Endothelial cell of umbilical vein (primary cell): Measurements from ENCODE around the gene PKP4. TPM values are rescaled to one million over a fixed set of nuclear protein-coding genes. Genes with fewer than 3 reads are reported as not detected.

ENCODE experiments used
- BruUV-seq: library from RNA; stranded (reverse); fragments of 400-500 nt; replicated peaks from 2 replicates; lab custom pipeline; 2021; lab: Mats Ljungman, UMichigan
- CTCF ChIA-PET: fragments of 300-600, 350-600 bp; sonication (Branson Sonifier 250); formaldehyde crosslinking; loops from one replicate; lab custom pipeline; 2021; ENCODE audit warnings: antibody characterized with exemption, inconsistent platforms; lab: Charles Lee
- POLR2A ChIA-PET: fragments of 300-600, 350-600 bp; sonication (Branson Sonifier 250); formaldehyde crosslinking; loops from one replicate; lab custom pipeline; 2021; ENCODE audit warnings: antibody characterized with exemption, inconsistent platforms; lab: Charles Lee
- DNase-seq: peaks from one replicate; pipeline ENCODE4 v3.0.0-alpha.2; 2011; ENCODE audit warnings: low read depth, low spot score
- FAIRE-seq: peaks from 2 replicates; lab custom pipeline; 2011; peaks lifted over from hg19 to GRCh38; lab: Jason Lieb, UNC
- H2AFZ ChIP-seq: 2 replicates; pipeline ENCODE4 v1.6.0; 2012; ENCODE audit warnings: low read depth, low read length, control low read depth, inconsistent platforms
- H3K27ac ChIP-seq: 2 replicates; pipeline ENCODE4 v1.5.1; 2011; ENCODE audit warnings: low read depth, mild to moderate bottlenecking, control low read depth, low read length, moderate library complexity; ENCODE audit not compliant: insufficient read depth
- H3K27me3 ChIP-seq, 2 experiments: 2 replicates each; pipeline versions ENCODE4 v1.6.0 to v1.6.1; 2011; ENCODE audit warnings: low read length in 2 of 2, mixed read lengths in 1 of 2; ENCODE audit not compliant: control insufficient read depth in 2 of 2, insufficient read depth in 2 of 2
- H3K36me3 ChIP-seq, 2 experiments: 2 replicates in 1 of 2; 3 replicates in 1 of 2; pipeline ENCODE4 v1.5.1; 2011; ENCODE audit warnings: low read length in 2 of 2, mild to moderate bottlenecking in 1 of 2, moderate library complexity in 1 of 2; ENCODE audit not compliant: control insufficient read depth in 2 of 2, insufficient read depth in 2 of 2; ENCODE audit errors: extremely low read depth in 1 of 2
- H3K4me1 ChIP-seq: 3 replicates; pipeline ENCODE4 v1.5.1; 2011; ENCODE audit warnings: mild to moderate bottlenecking, low read length; ENCODE audit not compliant: control insufficient read depth, insufficient read depth; ENCODE audit errors: extremely low read depth
- H3K4me2 ChIP-seq: 2 replicates; pipeline ENCODE4 v1.6.1; 2011; ENCODE audit warnings: low read length, control low read depth, mixed read lengths; ENCODE audit not compliant: insufficient read depth
- H3K4me3 ChIP-seq, 3 experiments: fragments of 200-600 bp in 1 of 3; sonication (generic), shearing (Covaris generic) in 1 of 3; replicated peaks in 1 of 3; 2 replicates each; pipeline ENCODE4 v1.5.1; 2011 to 2016; ENCODE audit warnings: control low read depth in 3 of 3, low read length in 3 of 3, mild to moderate bottlenecking in 2 of 3, inconsistent platforms in 1 of 3, low read depth in 1 of 3, moderate library complexity in 1 of 3; ENCODE audit not compliant: insufficient read depth in 1 of 3
- H3K79me2 ChIP-seq: 2 replicates; pipeline ENCODE4 v1.6.0; 2012; ENCODE audit warnings: low read length, inconsistent platforms; ENCODE audit not compliant: control insufficient read depth, insufficient read depth
- H3K9ac ChIP-seq: replicated peaks from 2 replicates; pipeline ENCODE3; 2011; ENCODE audit warnings: low read length, control low read depth; ENCODE audit not compliant: insufficient read depth; ENCODE audit errors: extremely low read depth
- H3K9me1 ChIP-seq: replicated peaks from 3 replicates; pipeline ENCODE4 v1.6.0; 2011; ENCODE audit warnings: mild to moderate bottlenecking, low read length; ENCODE audit not compliant: control insufficient read depth, insufficient read depth; ENCODE audit errors: extremely low read depth
- H3K9me3 ChIP-seq: replicated peaks from 2 replicates; pipeline ENCODE4 v1.5.1; 2012; ENCODE audit warnings: low read length, inconsistent platforms; ENCODE audit not compliant: control insufficient read depth, insufficient read depth
- H4K20me1 ChIP-seq: replicated peaks from 2 replicates; pipeline ENCODE3; 2011; ENCODE audit warnings: mild to moderate bottlenecking, low read length; ENCODE audit not compliant: control insufficient read depth, insufficient read depth; ENCODE audit errors: extremely low read depth
- FOS ChIP-seq: IDR thresholded peaks from 2 replicates; pipeline ENCODE4 v1.6.1; 2011; ENCODE audit warnings: mild to moderate bottlenecking, low read length, moderate library complexity, borderline replicate concordance; ENCODE audit not compliant: insufficient read depth
- GATA2 ChIP-seq: IDR thresholded peaks from 2 replicates; pipeline ENCODE4 v1.7.0; 2011; ENCODE audit warnings: low read depth, mild to moderate bottlenecking, moderate library complexity, mixed read lengths, low read length; ENCODE audit not compliant: insufficient read length, insufficient read depth
- JUN ChIP-seq: IDR thresholded peaks from 2 replicates; pipeline ENCODE4 v1.6.1; 2011; ENCODE audit warnings: borderline replicate concordance, low read depth; ENCODE audit not compliant: insufficient read length, insufficient read depth
- MYC ChIP-seq: IDR thresholded peaks from one replicate; pipeline ENCODE4 v1.6.1; 2011; ENCODE audit warnings: mild to moderate bottlenecking, low read depth, low read length
- POLR2AphosphoS5 ChIP-seq: IDR thresholded peaks from 2 replicates; pipeline ENCODE4 v1.6.1; 2012; ENCODE audit warnings: low read depth, mild to moderate bottlenecking, control low read depth, low read length, moderate library complexity; ENCODE audit not compliant: insufficient read depth
- dilution Hi-C: fragments of 300-500 bp; cut with MboI; formaldehyde crosslinking; loops from one replicate; pipeline ENCODE4 v1.15.0; 2019; ENCODE audit warnings: low sequenced_read_pairs; ENCODE audit not compliant: extremely low pct_ligation_motif_present
- intact Hi-C: fragments of 100-400 bp; cut with micrococcal nuclease; formaldehyde crosslinking; loops from one replicate; pipeline ENCODE4 v1.10.0; 2022
- polyA plus RNA-seq, 4 experiments: library from polyadenylated mRNA; depleted of rRNA in 3 of 4; stranded (reverse) in 3 of 4; unstranded in 1 of 4; fragments of >200 nt; gene quantifications; 2 replicates each; pipeline versions ENCODE4 v1.2.1 to v1.2.3, GENCODE V29; 2011 to 2012; ENCODE audit warnings: missing spikeins in 1 of 4
- total RNA-seq: library from RNA; stranded (reverse); gene quantifications from 2 replicates; pipeline ENCODE4 v1.2.3, GENCODE V29; 2021
- TF ChIP-seq, protein P1 (sequence below), 2 donors: IDR thresholded peaks; 1 replicate in 1 of 2; 2 replicates in 1 of 2; pipeline ENCODE4 v1.5.1; 2011; ENCODE audit warnings: low read length in 2 of 2, mild to moderate bottlenecking in 2 of 2, moderate library complexity in 2 of 2, control low read depth in 1 of 2, inconsistent platforms in 1 of 2, low read depth in 1 of 2; ENCODE audit not compliant: insufficient read depth in 1 of 2; ENCODE audit errors: extremely low read depth in 1 of 2

PKP4 gene
- total and polyA plus RNA-seq, 2 donors (not counting 3 experiments of a cell fraction or from before 2014, with no cell fraction given): 35.4 to 68.5 TPM

DNA sequence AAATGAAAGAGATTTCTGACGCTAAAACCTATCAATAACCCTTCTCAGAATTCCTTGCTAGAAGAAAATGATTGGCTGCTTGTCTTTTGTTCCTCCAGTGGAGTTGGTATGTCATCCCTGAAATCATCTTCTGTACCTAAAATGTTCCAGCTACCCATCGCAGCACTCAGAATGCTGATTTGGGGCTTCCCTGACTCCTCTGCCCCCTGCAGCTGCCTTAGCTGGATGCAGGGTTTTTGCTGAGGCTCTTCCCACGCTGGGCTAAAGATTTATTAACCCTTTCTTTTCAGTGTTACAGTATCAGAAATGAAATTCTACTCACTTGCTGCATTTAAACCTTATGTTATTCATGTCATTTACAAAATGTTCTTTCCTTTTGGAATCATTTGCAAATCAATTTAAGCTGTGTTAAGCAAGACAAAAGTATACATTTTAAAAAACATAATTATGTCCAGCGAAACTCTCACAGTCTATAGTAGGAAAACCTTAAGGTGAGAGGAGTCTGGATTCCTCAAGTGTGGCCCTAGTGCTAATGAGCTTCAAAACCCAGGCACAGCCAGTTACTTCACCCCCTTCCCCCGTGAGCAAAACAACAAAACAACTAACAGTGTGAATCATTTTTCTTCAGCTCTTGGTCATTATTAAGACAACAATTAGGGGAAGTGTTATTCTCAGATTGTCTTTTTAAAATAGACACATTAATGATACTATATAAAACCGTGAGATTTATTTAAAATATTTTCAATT is 32.8 kb downstream of the PKP4 start:
- BruUV-seq: no TSS peak
- FAIRE-seq: peak; percentile 26
- H3K36me3 ChIP-seq: no peaks in the 10 kb centered on the region
- H3K79me2 ChIP-seq: peaks cover 58% of the 10 kb centered on the region
- no peak for TF ChIP-seq POLR2AphosphoS5
- TF ChIP-seq JUN: peak; percentile 3
- no peak for TF ChIP-seq GATA2
- peak; percentile 25 for TF ChIP-seq FOS
- no peak for TF ChIP-seq MYC
- TF ChIP-seq, protein P1, sequence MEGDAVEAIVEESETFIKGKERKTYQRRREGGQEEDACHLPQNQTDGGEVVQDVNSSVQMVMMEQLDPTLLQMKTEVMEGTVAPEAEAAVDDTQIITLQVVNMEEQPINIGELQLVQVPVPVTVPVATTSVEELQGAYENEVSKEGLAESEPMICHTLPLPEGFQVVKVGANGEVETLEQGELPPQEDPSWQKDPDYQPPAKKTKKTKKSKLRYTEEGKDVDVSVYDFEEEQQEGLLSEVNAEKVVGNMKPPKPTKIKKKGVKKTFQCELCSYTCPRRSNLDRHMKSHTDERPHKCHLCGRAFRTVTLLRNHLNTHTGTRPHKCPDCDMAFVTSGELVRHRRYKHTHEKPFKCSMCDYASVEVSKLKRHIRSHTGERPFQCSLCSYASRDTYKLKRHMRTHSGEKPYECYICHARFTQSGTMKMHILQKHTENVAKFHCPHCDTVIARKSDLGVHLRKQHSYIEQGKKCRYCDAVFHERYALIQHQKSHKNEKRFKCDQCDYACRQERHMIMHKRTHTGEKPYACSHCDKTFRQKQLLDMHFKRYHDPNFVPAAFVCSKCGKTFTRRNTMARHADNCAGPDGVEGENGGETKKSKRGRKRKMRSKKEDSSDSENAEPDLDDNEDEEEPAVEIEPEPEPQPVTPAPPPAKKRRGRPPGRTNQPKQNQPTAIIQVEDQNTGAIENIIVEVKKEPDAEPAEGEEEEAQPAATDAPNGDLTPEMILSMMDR (IDR thresholded peaks at IDR 0.05; ENCODE audit: extremely low read depth in 1 of 2, insufficient read depth in 1 of 2, low read depth in 1 of 2, low read length in 2 of 2): no peak
- intact Hi-C loops (no loop called here), dilution Hi-C loops (no loop called here)
- no peaks in the 10 kb centered on the region for H3K27me3 ChIP-seq
- ChIA-PET POLR2A (no interaction called here), CTCF (interaction anchor here (1.0 to 1.5 kb wide), 3 partner anchors 25 to 256 kb away, joined by 3 to 4 read pairs (median 3); no protein-coding TSS in a partner anchor)
- no peak overlapping the region for H3K4me3 ChIP-seq
- H3K9ac ChIP-seq: no peak overlapping the region
- peak; percentile 47 for DNase-seq
- H3K4me2 ChIP-seq: peak overlapping the region; percentile 34
- H3K9me1 ChIP-seq: no peaks in the 10 kb centered on the region
- no peak overlapping the region for H3K27ac ChIP-seq
- H2AFZ ChIP-seq: no peak overlapping the region
- no peaks in the 10 kb centered on the region for H3K9me3 ChIP-seq
- peaks cover 5% of the 10 kb centered on the region for H4K20me1 ChIP-seq
- H3K4me1 ChIP-seq: peaks cover 10% of the 10 kb centered on the region
